CD1c-positive myeloid dendritic cell (primary cell): ENCODE measurements around the gene SPG11.

Experiments
- DNase-seq: peaks from one replicate; pipeline ENCODE4 v3.0.0-alpha.2; 2016; ENCODE audit errors: extremely low spot score

The SPG11 gene

DNA sequence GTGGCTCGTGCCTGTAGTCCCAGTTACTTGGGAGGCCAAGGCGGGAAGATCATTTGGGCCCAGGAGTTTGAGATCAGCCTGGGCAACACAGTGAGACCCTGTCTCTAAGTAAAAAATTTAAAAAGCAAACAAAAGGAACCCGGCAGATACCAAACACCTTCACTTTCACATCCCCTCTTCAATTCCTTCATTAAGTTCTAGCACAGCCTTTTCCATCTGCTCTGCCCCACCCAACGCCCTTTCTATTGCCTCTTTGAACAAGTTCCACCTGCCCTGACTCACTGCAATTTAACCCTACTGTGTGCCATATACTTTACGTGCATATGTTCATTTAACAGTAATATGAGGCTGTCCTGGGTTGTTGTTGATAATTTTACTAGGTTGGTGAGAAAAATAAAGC lies 12.4 kb upstream of the SPG11 start:
- DNase-seq = no peak

DNA sequence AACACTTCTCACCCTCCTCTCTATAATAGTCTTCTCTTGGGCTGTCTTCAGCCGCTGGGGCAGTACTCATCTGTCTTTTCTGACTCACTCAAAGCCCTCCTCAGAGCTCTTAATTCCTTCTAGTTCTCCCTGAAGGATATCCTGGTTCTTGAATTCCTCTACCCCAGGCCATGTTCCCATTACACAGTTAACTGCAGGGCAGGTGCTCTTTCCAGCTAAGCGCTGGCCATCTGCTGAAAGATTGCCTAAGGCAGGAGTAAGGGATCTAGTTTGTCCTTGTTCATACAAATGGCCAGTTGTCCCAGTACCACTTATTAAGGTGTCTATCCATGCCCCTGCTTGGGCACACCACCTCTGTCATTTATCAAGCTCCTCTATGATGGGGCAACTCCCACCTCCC lies 10.2 kb upstream of the SPG11 start:
- no peak for DNase-seq

DNA sequence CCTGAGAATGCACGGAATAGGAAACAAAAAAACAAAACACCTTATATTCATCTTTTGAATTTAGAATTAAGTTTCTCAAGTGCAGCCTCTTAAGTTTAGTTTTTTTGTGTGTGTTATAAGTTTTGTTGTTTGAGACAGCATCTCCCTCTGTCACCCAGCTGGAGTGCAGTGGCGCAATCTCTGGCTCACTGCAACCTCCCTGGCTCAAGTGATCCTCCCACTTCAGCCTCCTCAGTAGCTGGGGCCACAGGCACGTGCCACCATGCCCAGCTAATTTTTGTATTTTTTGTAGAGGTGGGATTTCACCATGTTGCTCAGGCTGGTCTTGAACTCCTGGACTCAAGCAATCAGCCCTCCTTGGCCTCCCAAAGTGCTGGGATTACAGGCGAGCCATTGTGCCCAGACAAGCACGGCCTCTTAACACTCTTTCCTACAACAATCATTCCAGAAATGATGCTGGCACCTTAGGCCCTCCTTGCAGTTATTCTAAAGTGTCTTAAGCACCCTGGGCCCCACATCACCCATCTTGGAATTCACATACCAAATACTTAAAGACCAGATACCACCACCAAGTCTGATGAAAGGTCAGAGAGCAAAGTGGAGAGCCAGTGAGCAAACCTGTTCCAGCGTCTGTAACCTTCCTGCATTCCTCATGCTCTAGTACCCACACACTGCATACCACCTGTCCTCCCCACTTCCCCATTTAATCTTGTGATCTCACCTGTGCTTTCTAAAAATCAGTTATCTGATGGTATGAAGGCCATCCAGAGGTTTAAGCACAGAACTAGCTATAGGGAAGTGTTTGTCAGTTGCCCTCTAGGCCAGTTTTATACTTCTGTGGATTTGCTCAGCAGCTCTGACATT lies 6.9 kb upstream of the SPG11 start:
- DNase-seq = no peak

DNA sequence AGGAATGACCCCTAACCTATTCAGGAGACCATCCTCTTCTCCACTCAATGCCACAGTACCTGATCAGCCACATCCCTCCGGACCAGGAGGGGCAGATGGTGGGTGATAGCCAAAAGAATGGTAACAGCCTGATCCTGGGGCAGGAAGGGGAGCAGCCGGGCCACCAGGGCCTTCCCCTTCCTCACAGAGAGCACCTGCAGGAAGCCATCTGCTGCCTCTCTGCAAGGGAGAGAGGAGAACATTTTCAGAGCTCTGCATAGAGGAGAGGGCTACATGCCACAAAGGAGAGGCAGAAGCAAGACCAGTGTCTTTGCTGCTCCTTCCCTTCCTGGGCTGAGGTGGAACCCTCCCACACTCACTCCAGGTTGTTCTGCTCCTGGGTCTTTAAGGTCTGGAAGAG lies 5.5 kb upstream of the SPG11 start:
- no peak for DNase-seq

DNA sequence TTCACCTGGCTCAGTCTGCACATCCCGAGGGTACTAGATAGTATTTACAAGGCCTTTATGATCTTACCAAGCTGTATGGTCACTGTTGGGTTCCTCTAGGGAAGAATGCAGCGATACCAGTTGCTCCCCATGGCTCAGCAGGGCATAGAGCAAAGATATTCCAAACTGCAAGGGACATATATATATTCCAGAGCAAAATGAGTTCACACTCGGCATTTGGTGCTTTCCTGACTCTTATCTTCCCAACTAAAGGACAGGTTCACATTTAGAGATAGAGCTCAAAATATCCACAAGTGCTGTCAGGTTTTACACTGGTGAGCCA lies 3.5 kb upstream of the SPG11 start:
- DNase-seq = no peak

DNA sequence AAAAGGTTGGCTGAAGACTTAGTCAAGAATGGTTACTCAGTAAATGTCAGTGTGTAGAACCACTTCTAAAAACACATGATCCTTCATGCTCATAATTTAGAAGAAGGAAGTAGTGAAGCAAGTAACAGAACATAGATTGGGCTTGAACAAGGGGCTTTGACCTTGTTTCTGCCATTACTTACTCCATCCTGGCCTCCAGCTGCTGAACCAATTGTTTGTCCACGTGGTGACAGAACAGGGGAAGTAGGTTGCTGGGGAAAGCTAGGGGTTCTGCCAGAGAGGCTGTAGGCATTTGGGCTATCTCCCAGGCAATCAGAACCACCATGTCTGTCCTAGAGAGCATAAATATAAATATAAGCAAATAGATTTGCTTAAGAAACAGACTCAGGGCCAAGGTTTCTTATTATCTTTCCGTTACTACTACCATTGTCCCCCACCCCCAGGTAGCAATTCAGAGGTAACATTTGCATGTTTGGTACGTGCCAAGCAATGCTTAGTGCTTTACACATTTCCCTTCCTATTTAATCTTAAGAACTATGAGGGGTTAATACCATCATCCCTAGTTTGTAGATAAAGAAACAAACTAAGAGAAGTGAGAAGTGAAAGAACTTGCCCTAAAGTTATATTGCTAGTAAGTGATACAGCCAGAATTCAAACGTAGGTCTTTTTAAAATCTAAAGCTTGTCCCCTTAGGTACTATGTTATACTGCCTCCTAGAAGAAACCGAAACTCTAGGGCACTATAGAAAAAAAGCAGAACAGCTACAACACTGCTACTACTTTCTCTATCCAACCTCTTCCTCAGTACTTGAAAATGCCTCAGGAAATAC lies 3.0 kb upstream of the SPG11 start:
- peak; percentile 41 for DNase-seq

DNA sequence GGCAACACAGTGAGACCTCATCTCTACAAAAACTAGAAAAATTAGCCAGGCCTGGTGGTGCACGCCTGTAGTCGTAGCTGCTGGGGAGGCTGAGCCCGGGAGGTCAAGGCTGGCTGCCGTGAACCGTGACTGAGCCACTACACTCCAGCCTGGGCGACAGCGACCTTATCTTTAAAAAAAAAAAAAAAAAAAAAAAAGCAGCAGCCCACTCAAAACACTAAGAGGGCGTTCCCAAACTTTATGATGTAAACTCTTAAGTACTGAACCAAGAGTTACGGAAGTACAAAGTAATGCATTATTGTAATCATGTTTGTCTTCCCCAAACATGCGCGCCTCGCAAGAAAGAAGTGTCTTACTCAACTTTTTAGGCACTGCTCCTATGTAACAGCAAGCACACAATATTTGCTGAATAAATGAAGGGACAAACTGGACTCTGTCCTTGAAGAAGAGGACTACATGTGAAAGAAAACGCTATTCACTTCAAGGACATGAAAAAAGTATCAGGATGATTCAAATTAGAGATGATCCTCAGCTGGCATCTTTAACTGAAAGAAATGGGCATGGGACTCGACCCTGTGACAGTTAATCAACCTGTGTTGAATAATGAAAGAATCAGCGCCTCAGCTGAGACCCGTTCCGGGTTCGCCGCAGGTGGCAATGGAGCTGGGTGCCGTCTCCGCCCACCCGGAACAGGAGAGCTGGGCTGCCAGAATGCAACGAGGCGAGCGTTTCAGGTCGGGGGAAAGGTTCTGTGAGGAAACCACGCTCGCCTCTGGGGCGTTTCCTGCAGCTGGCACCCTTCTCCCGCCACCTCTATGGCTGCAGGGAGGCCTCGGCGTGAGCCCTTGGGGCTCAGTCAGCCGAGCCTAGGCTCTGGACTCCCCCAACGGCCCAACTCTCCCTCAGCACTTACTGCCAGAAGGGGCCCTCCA lies 718 bp downstream of the SPG11 start:
- peak; percentile 90 for DNase-seq

DNA sequence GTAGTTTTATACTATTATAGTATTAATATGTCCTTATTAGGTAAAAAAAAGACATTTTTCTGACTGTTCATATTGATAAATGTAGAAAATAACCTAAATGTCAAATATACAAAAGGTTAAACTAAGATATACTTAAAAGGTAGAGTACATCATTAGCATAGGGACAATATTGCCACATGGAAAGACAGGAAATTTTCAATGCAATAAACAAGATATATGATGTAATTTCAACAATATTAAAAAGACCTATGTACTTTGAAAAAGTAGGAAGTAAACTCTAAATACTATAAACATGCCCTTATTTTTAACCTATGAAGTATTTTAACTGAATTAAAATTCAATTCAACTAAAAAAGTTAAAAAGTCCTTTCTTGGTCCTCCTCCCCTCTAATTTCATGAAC lies 1.9 kb downstream of the SPG11 start:
- peak; percentile 44 for DNase-seq

DNA sequence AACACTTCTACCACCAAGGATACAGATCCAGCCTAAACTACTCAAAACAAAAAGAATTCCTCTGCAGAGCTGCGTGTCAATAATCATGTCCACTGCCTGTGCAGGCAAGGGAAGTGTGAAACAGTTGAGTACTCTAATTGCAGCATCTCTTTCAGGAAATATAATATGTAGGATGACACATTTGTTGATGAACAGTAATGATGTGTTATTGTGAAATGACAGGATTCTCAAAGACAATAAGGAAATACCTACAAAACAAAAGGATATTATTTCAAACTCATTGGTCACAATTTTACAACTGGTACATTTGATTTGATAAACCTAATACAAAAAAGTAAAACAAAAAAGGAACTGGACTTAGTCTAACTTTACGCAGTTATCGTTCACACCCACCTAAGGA lies 4.4 kb downstream of the SPG11 start:
- DNase-seq = peak; percentile 43

DNA sequence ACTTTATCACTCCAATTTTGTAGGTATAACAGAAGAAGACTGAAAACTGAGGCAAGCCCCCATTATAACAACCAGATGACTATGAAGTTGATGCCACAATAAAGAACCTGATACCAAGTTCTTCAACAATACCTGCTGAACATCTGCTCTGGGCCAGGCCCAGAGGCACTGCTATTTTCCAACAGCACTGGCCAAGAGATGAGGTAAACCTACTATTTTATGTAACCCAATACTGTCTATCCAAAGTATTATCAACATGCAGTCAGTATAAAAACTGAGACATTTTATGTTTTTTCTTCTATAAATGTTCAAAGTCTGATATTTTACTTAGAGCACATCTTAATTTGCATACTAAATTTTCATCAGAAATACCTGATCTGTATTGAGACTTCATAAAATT lies 6.1 kb downstream of the SPG11 start:
- no peak for DNase-seq

DNA sequence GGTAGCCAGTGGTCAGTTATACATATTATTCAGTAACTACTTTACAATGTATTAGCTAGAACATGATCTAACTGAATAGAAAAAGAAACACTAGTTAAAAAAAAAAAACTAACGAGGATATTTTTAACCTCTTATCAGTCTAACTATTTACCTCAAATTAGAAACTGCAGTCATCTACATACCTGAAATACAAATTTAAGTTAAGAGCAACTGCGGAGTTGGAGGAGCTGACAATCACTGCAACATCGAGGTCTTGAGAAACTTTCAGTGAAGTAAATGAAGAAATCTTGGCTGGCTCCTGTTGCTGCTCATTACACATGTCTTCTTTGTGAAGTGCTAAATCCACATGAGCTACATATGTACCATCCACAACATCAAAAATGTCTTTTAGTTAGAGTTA lies 6.5 kb downstream of the SPG11 start:
- no peak for DNase-seq

DNA sequence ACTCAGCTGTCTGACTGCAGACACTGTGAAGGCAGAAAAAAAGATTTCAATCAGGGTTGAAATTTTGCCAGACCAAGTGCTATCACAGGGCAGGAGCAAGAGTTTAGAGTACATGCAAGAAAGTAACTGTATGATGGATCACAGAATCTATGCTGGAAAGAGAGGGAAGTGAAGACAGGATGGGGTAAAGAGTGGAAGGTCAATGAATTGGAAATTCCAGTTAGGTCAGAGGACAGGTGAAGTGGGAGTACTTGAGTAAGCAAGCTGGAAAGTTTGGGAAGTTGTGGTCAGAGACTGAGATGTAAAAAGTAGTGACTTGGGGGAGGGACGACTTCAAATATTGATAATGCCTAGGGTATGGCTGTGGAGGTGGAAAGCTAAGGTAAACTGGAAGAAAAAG lies 7.2 kb downstream of the SPG11 start:
- no peak for DNase-seq

DNA sequence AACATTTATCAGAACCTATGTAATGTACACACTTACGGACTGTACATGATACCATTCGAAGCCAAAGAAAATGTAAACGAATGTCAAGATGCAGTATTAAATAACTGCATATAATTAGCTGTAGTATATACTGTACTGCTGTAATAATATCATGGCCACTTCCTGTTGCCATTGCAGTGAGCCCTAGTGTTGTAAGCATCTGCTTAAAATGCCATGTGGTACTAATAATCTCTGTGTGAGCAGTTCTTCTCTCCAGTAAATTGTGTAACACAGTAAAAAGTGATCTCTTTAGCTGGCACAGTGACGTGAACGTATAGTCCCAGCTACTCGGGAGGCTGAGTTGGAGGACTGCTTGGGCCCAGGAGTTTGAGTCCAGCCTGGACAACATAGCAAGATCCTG lies 8.6 kb downstream of the SPG11 start:
- no peak for DNase-seq

DNA sequence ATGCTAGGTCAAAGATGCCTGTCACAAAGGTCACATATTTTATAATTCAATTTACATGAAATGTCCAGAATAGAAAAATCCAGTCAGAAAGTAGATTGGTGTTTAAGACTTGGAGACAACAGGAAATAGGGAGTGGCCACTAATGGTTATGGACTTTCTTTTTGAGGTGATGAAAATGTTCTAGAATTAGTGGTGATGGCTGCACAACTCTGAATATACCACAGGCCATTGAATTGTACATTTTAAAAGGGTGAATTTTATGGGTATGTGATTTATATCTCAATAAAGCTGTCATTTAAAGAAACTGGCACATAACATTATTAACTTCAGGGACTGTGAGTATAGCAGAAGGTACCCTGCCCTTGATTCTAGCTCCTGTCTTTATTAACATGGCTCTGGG lies 15.8 kb downstream of the SPG11 start:
- DNase-seq = no peak

DNA sequence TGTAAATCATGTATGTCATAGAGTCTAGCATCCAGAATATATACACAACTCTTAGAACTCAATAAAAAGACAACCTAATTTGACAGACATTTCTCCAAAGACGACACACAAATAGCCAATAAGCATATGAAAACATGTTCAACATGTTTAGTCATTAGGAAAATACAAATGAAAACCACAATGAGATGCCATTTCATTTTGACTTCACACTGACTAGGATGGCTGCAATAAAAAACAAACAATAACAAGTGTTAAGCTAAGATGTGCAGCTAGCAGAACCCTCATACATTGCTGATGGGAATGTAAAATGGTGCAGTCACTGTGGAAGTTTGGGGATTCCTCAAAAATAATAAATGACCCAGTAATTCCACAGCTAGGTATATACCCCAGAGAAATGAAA lies 16.4 kb downstream of the SPG11 start:
- DNase-seq = no peak

DNA sequence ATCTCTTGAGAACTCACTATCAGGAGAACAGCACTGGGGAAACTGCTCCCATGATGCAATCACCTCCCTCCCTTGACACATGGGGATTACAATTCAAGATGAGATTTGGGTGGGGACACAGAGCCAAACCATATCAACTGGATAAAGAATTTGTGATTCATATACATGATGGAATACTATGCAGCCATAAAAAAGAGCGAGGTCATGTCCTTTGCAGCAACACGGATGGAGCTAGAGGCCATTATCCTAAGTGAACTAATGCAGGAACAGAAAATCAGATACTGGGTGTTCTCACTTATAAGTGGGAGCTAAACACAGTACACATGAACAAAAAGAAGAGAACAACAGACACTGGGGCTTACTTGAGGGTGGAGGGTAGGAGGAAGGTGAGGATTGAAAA lies 17.0 kb downstream of the SPG11 start:
- no peak for DNase-seq

DNA sequence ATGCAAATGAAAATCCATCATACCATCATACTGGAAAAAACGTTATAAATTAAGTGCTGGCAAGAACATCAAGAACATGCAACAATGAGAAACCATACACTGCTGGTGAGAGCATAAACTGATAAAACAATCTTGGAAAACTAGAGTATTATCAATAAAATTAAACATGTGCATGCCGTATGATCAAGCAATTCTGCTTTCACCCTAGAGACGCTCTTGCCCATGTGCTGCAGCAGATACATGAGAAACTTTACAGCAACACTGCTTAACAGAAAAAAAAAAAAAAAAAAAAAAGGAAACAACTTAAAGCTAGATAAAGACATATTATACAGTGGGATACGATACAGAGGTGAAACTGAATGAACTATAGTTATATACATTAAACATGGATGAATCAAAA lies 21.8 kb downstream of the SPG11 start:
- DNase-seq = no peak

DNA sequence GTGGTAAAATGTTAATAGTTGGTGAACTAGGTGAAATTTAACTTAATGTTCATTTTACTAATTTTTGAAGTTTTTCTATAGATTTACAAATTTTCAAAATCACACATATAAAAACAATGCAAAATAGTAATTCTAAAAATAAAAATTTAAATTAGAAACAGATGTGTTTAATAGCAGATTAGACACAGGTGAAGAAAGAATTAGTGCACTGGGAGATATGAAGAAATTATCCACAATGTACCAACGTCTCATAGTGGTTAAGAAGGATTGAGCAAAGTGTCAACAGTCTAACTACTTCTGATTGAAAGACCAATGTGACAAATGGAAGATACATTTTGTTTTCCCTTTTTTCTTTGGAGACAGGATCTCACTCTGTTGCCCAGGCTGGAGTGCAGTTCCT lies 26.5 kb downstream of the SPG11 start:
- DNase-seq = no peak

DNA sequence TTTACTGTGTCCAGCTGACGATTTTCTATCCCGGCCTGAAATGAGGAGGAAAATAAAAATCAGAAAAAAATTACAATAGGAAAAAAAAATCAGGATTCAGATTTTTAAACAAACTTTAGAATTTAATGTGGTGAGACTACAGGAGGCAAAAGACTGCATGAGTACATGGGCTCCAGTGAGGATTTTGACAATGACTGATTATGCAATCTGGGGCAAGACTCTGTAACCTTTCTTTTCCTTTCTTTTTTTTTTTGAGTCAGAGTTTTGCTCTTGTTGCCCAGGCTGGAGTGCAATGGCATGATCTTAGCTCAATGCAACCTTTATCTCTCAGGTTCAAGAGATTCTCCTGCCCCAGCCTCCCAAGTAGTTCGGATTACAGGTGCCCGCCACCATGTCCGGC lies 29.9 kb downstream of the SPG11 start:
- no peak for DNase-seq

DNA sequence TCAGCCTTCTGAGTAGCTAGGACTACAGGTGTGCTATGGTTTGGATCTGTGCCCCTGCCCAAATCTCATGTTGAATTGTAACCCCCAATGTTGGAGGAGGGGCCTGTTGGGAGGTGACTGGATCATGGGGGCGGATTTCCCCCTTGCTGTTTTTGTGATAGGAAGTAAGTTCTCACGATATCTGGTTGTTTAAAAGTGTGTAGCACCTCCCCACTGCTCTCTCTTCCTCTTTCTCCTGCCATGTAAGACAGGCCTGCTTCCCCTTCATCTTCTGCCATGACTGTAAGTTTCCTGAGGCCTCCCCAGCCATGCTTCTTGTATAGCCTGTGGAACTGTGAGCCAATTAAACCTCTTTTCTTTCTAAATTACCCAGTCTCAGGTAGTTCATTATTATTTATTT lies 38.2 kb downstream of the SPG11 start:
- peak; percentile 19 for DNase-seq

DNA sequence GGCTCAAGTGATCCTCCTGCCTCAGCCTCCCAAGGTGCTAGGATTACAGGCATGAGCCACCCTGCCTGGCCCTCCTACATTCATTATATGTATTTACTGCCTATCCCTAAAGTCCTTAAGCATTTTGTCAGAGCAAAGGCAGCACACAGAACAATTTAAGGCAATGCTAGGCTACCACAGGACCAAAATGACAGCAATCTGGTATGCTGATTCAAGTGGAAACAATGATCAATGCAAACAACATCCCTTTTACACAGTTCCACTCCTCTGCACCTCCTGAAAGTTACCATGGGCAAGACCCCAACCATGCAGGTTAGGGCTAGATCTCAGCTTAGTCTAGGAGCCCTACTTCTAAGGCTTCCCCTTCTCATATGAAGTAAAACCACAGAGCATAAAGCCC lies 40.3 kb downstream of the SPG11 start:
- DNase-seq = no peak

DNA sequence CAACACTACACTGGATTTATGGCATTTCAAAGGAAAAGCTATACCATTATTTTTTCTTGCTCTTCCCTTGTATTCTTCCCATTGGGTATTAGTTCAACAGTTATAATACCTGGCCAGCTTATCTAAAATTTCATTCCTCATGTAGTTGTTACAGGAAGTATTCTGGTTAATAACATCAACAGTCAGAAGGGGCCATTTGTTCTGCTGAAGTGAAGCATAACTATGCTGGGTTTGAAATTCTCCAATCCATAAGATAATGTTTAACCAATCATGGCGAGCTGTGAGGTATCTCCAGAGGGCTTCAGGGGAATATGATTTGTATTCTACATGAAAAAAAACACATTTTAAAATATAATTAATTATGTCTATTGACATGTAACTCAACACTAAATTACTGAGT lies 43.4 kb downstream of the SPG11 start:
- DNase-seq = no peak
